Raji (cell line): ENCODE results near the gene DIP2C.

Source experiments
- POLR2A ChIP-seq: IDR thresholded peaks from 2 replicates; pipeline ENCODE4 v1.6.1; 2011; ENCODE audit warnings: low read depth, low read length, control low read depth; ENCODE audit not compliant: insufficient read depth

DIP2C gene

GRCh38 chr10:630581-631073 is 58.8 kb downstream of the DIP2C start:
- no peak for TF ChIP-seq POLR2A

GRCh38 chr10:629186-629998 is 60.1 kb downstream of the DIP2C start:
- no peak for TF ChIP-seq POLR2A

- TF ChIP-seq POLR2A = no peak
Measured at GRCh38 chr10:628386-629045, 61.0 kb downstream of the DIP2C start.

GRCh38 chr10:627032-627992 is 62.2 kb downstream of the DIP2C start:
- no peak for TF ChIP-seq POLR2A

- no peak for TF ChIP-seq POLR2A
Measured at GRCh38 chr10:625751-626711, 63.4 kb downstream of the DIP2C start.

- TF ChIP-seq POLR2A = no peak
Measured at GRCh38 chr10:625333-625696, 64.2 kb downstream of the DIP2C start.

GRCh38 chr10:624605-625332 is 64.7 kb downstream of the DIP2C start:
- no peak for TF ChIP-seq POLR2A

- TF ChIP-seq POLR2A = no peak
Measured at GRCh38 chr10:624312-624604, 65.2 kb downstream of the DIP2C start.

GRCh38 chr10:623477-624311 is 65.8 kb downstream of the DIP2C start:
- TF ChIP-seq POLR2A = no peak

- TF ChIP-seq POLR2A = no peak
Measured at GRCh38 chr10:623014-623413, 66.5 kb downstream of the DIP2C start.

GRCh38 chr10:621981-622740 is 67.3 kb downstream of the DIP2C start:
- no peak for TF ChIP-seq POLR2A

GRCh38 chr10:621513-621912 is 68.0 kb downstream of the DIP2C start:
- no peak for TF ChIP-seq POLR2A

GRCh38 chr10:620971-621370 is 68.5 kb downstream of the DIP2C start:
- no peak for TF ChIP-seq POLR2A

GRCh38 chr10:620417-620816 is 69.1 kb downstream of the DIP2C start:
- no peak for TF ChIP-seq POLR2A
